HL-60/S4 (cell line): ENCODE data around the gene RANBP3.

Source experiments
- in situ Hi-C: fragments of 300-500 bp; cut with MboI; formaldehyde crosslinking; loops from 2 replicates; pipeline ENCODE4 v1.14.3; 2022; ENCODE audit warnings: low sequenced_read_pairs

Gene RANBP3

GRCh38 chr19:5953030-5953589, 24.8 kb downstream of the RANBP3 start:
- in situ Hi-C loops, result no loop called here

- in situ Hi-C loops, result no loop called here
Measured at GRCh38 chr19:5952193-5953029, 25.5 kb downstream of the RANBP3 start.

GRCh38 chr19:5951338-5951861, 26.5 kb downstream of the RANBP3 start:
- in situ Hi-C loops, result no loop called here

GRCh38 chr19:5950741-5951140, 27.2 kb downstream of the RANBP3 start:
- in situ Hi-C loops, result no loop called here

- in situ Hi-C loops, result no loop called here
Measured at GRCh38 chr19:5949792-5950305, 28.1 kb downstream of the RANBP3 start.

GRCh38 chr19:5948752-5949564, 29.0 kb downstream of the RANBP3 start:
- in situ Hi-C loops, result no loop called here

- in situ Hi-C loops, result no loop called here
Measured at GRCh38 chr19:5947435-5947834, 30.5 kb downstream of the RANBP3 start.

GRCh38 chr19:5943623-5944022, 34.3 kb downstream of the RANBP3 start:
- in situ Hi-C loops, result no loop called here

GRCh38 chr19:5943045-5943444, 34.9 kb downstream of the RANBP3 start:
- in situ Hi-C loops, result no loop called here

- in situ Hi-C loops, result no loop called here
Measured at GRCh38 chr19:5941673-5942072, 36.3 kb downstream of the RANBP3 start.

- in situ Hi-C loops, result no loop called here
Measured at GRCh38 chr19:5940260-5941208, 37.4 kb downstream of the RANBP3 start.

GRCh38 chr19:5937550-5937949, 40.4 kb downstream of the RANBP3 start:
- in situ Hi-C loops, result no loop called here

- in situ Hi-C loops, result no loop called here
Measured at GRCh38 chr19:5936292-5936592, 41.7 kb downstream of the RANBP3 start.

- in situ Hi-C loops, result no loop called here
Measured at GRCh38 chr19:5935473-5936291, 42.3 kb downstream of the RANBP3 start.

- in situ Hi-C loops, result no loop called here
Measured at GRCh38 chr19:5934774-5935472, 43.0 kb downstream of the RANBP3 start.

- in situ Hi-C loops, result no loop called here
Measured at GRCh38 chr19:5934069-5934401, 43.9 kb downstream of the RANBP3 start.

- in situ Hi-C loops, result no loop called here
Measured at GRCh38 chr19:5933391-5934068, 44.4 kb downstream of the RANBP3 start.

- in situ Hi-C loops, result no loop called here
Measured at GRCh38 chr19:5932609-5933262, 45.2 kb downstream of the RANBP3 start.
